SK-N-SH (cell line): ENCODE data around the gene SMARCC2. TPM values are rescaled to one million over a fixed set of nuclear protein-coding genes. Genes with fewer than 3 reads are reported as not detected.

Experiments
- CTCF ChIA-PET: fragments of 300-600, 350-600 bp; formaldehyde crosslinking; extraction: SDS; loops from one replicate; lab custom pipeline; 2021; lab: Yijun Ruan, JAX
- POLR2A ChIA-PET: fragments of 350-600 bp; sonication (Branson Sonifier 250); formaldehyde crosslinking; extraction: SDS; loops from one replicate; lab custom pipeline; 2020; ENCODE audit warnings: antibody characterized with exemption, inconsistent platforms; lab: Yijun Ruan, JAX
- DNase-seq: peaks from one replicate; pipeline ENCODE4 v3.0.0; 2012
- H2AFZ ChIP-seq: fragments of 200-600 bp; sonication (generic); 2 replicates; pipeline ENCODE4 v1.8.1; 2016; ENCODE audit warnings: antibody characterized with exemption, mild to moderate bottlenecking, low read depth
- H3F3A ChIP-seq: fragments of 200-600 bp; sonication (generic); replicated peaks from 2 replicates; pipeline ENCODE3; 2016; ENCODE audit warnings: antibody characterized with exemption, mild to moderate bottlenecking; ENCODE audit not compliant: insufficient read depth
- H3K27ac ChIP-seq, 2 experiments: fragments of 200-500 bp in 1 of 2; fragments of 200-600 bp in 1 of 2; sonication (Bioruptor generic) in 1 of 2; sonication (generic), shearing (Covaris generic) in 1 of 2; 2 replicates each; pipeline versions ENCODE4 v1.5.1 to v1.6.1; 2014 to 2016; ENCODE audit warnings: low read depth in 2 of 2, inconsistent platforms in 1 of 2, low read length in 1 of 2, mild to moderate bottlenecking in 1 of 2, mixed read lengths in 1 of 2
- H3K27me3 ChIP-seq: fragments of 200-600 bp; sonication (generic), shearing (Covaris generic); 2 replicates; pipeline ENCODE4 v1.6.1; 2016; ENCODE audit warnings: mixed run types; ENCODE audit not compliant: insufficient read depth
- H3K36me3 ChIP-seq, 2 experiments: fragments of 200-500 bp in 1 of 2; fragments of 200-600 bp in 1 of 2; sonication (Bioruptor generic) in 1 of 2; sonication (generic) in 1 of 2; replicated peaks in 1 of 2; 2 replicates each; pipeline versions ENCODE3 to v1.5.1; 2014 to 2016; ENCODE audit warnings: low read length in 1 of 2, mild to moderate bottlenecking in 1 of 2; ENCODE audit not compliant: insufficient read depth in 2 of 2, control insufficient read depth in 1 of 2
- H3K4me1 ChIP-seq, 2 experiments: fragments of 200-500 bp in 1 of 2; fragments of 200-600 bp in 1 of 2; sonication (Bioruptor generic) in 1 of 2; sonication (generic), shearing (Covaris generic) in 1 of 2; 2 replicates each; pipeline versions ENCODE4 v1.5.1 to v1.6.1; 2014 to 2016; ENCODE audit warnings: low read depth in 1 of 2, low read length in 1 of 2, mixed run types in 1 of 2; ENCODE audit not compliant: insufficient read depth in 2 of 2, control insufficient read depth in 1 of 2
- H3K4me2 ChIP-seq: fragments of 200-600 bp; sonication (generic), shearing (Covaris generic); 2 replicates; pipeline ENCODE4 v1.6.1; 2017; ENCODE audit warnings: mixed run types
- H3K4me3 ChIP-seq, 2 experiments: fragments of 200-500 bp in 1 of 2; fragments of 200-600 bp in 1 of 2; sonication (Bioruptor generic) in 1 of 2; sonication (generic), shearing (Covaris generic) in 1 of 2; 2 replicates each; pipeline versions ENCODE4 v1.5.1 to v1.8.1; 2014 to 2016; ENCODE audit warnings: low read depth in 2 of 2, inconsistent platforms in 1 of 2, low read length in 1 of 2, mild to moderate bottlenecking in 1 of 2, mixed read lengths in 1 of 2, moderate library complexity in 1 of 2
- H3K79me2 ChIP-seq: fragments of 200-600 bp; sonication (generic); 2 replicates; pipeline ENCODE4 v1.8.1; 2017; ENCODE audit warnings: mild to moderate bottlenecking; ENCODE audit not compliant: insufficient read depth
- H3K9ac ChIP-seq: fragments of 200-600 bp; sonication (generic); 2 replicates; pipeline ENCODE4 v1.6.1; 2017; ENCODE audit warnings: mixed run types
- H3K9me2 ChIP-seq: fragments of 200-600 bp; sonication (generic); 2 replicates; pipeline ENCODE4 v1.6.1; 2017; ENCODE audit warnings: mixed run types
- H3K9me3 ChIP-seq: fragments of 200-600 bp; sonication (generic); 2 replicates; pipeline ENCODE4 v1.6.1; 2017; ENCODE audit warnings: mixed run types, mild to moderate bottlenecking, moderate library complexity
- H4K20me1 ChIP-seq: fragments of 200-600 bp; sonication (generic); 2 replicates; pipeline ENCODE4 v1.6.1; 2017; ENCODE audit warnings: mild to moderate bottlenecking, mixed run types; ENCODE audit not compliant: insufficient read depth
- CHD2 ChIP-seq: fragments of 150-350 bp; IDR thresholded peaks from 2 replicates; pipeline ENCODE4 v1.6.1; 2018; ENCODE audit warnings: low read length; ENCODE audit not compliant: partially characterized antibody
- CTCF ChIP-seq: fragments of 200-600 bp; sonication (generic); IDR thresholded peaks from 2 replicates; pipeline ENCODE4 v1.6.1; 2017; ENCODE audit warnings: antibody characterized with exemption, mild to moderate bottlenecking, moderate library complexity
- FOSL2 ChIP-seq: IDR thresholded peaks from 2 replicates; pipeline ENCODE4 v1.4.0; 2012; ENCODE audit warnings: low read depth, mild to moderate bottlenecking, moderate library complexity, borderline replicate concordance
- FOXJ3 ChIP-seq: sonication (generic); formaldehyde crosslinking; IDR thresholded peaks from 2 replicates; pipeline ENCODE4 v1.5.1; 2020; ENCODE audit warnings: mild to moderate bottlenecking, missing genetic modification reagents
- FOXM1 ChIP-seq: IDR thresholded peaks from 2 replicates; pipeline ENCODE4 v1.4.0; 2012; ENCODE audit warnings: low read depth, mild to moderate bottlenecking
- GABPA ChIP-seq: IDR thresholded peaks from 2 replicates; pipeline ENCODE4 v1.4.0; 2012; ENCODE audit warnings: low read depth, mild to moderate bottlenecking
- JUND ChIP-seq: IDR thresholded peaks from 2 replicates; pipeline ENCODE4 v1.4.0; 2012
- MAX ChIP-seq: IDR thresholded peaks from 2 replicates; pipeline ENCODE4 v1.4.0; 2012; ENCODE audit warnings: low read depth
- MEF2A ChIP-seq: IDR thresholded peaks from 2 replicates; pipeline ENCODE4 v1.4.0; 2012; ENCODE audit warnings: low read depth, borderline replicate concordance
- RAD21 ChIP-seq: IDR thresholded peaks from 2 replicates; pipeline ENCODE4 v1.6.1; 2012; ENCODE audit warnings: mild to moderate bottlenecking, low read length
- RCOR1 ChIP-seq: fragments of 150-350 bp; IDR thresholded peaks from 2 replicates; pipeline ENCODE4 v1.6.1; 2017; ENCODE audit warnings: antibody characterized with exemption, low read length
- SIN3A ChIP-seq: IDR thresholded peaks from 2 replicates; pipeline ENCODE4 v1.6.1; 2012; ENCODE audit warnings: low read depth, mild to moderate bottlenecking, low read length, moderate library complexity, borderline replicate concordance
- TAF1 ChIP-seq: IDR thresholded peaks from 2 replicates; pipeline ENCODE4 v1.6.1; 2012; ENCODE audit warnings: low read depth, mild to moderate bottlenecking, low read length, moderate library complexity, borderline replicate concordance
- USF1 ChIP-seq: IDR thresholded peaks from 2 replicates; pipeline ENCODE4 v1.4.0; 2012; ENCODE audit warnings: low read depth, borderline replicate concordance
- USF2 ChIP-seq: fragments of 150-350 bp; IDR thresholded peaks from 2 replicates; pipeline ENCODE4 v1.6.1; 2017; ENCODE audit warnings: antibody characterized with exemption, low read length, low read depth, borderline replicate concordance
- YY1 ChIP-seq: IDR thresholded peaks from 2 replicates; pipeline ENCODE4 v1.4.0; 2012; ENCODE audit warnings: low read depth, mild to moderate bottlenecking
- ZBTB33 ChIP-seq: IDR thresholded peaks from 2 replicates; pipeline ENCODE4 v1.4.0; 2012; ENCODE audit warnings: low read depth, borderline replicate concordance
- WGBS: methylation state at CpG from one replicate; pipeline ENCODE4 v1.1.6; 2017; ENCODE audit warnings: low lambda C conversion rate; 5-methylcytosine and 5-hydroxymethylcytosine counted together
- polyA plus RNA-seq, 3 experiments: library from polyadenylated mRNA; depleted of rRNA; stranded (reverse); fragments of >200 nt; gene quantifications; 2 replicates each; pipeline ENCODE4 v1.2.3, GENCODE V29; 2012

The SMARCC2 gene
- polyA plus RNA-seq, 1 of the 3 experiments (the other 2 are of a cell fraction) = 64.3 TPM

- peaks cover 42% of the 10 kb centered on the region for H4K20me1 ChIP-seq
- peaks cover 23 to 28% of the 10 kb centered on the region in 2 experiments; a peak in 3 of 4 replicates for H3K4me1 ChIP-seq
- H3K9me2 ChIP-seq = no peaks in the 10 kb centered on the region
- H3K9me3 ChIP-seq = no peaks in the 10 kb centered on the region
- POLR2A ChIA-PET = interaction anchor here (0.6 to 2.1 kb wide), 7 partner anchors 9 to 103 kb away, joined by 3 to 12 read pairs (median 3); partner anchors contain the start of genes ESYT1 and ZC3H10
- H3K4me3 ChIP-seq = peak overlapping the region; percentile 82 to 87
- H3K36me3 ChIP-seq = peaks cover 52 to 54% of the 10 kb centered on the region in 2 experiments
- H3K27ac ChIP-seq = peak overlapping the region; percentile 1 to 82; a peak in 3 of 4 replicates
- H2AFZ ChIP-seq = no peak overlapping the region
- TF ChIP-seq FOXM1 (no peak), USF2 (no peak), FOXJ3 (CRISPR knock-in tag) (no peak), GABPA (no peak)
- WGBS = 98% methylated on average over 11 of the region's 11 CpGs
- no peak for DNase-seq
- CTCF ChIA-PET = interaction anchor here (0.8 to 7.8 kb wide), 11 partner anchors 9 to 97 kb away, joined by 3 to 60 read pairs (median 3); partner anchors contain the start of genes ANKRD52, ESYT1, MYL6B and RNF41
- H3F3A ChIP-seq = peaks cover 66% of the 10 kb centered on the region
- H3K79me2 ChIP-seq = peaks cover 53% of the 10 kb centered on the region
- peak overlapping the region; percentile 97 for H3K4me2 ChIP-seq
- peak overlapping the region; percentile 94 for H3K9ac ChIP-seq
- no peaks in the 10 kb centered on the region for H3K27me3 ChIP-seq
These were observed 28.2 kb downstream of the SMARCC2 start for GRCh38 chr12:56160894-56161689.

- peaks cover 60% of the 10 kb centered on the region for H3F3A ChIP-seq
- no peaks in the 10 kb centered on the region for H3K27me3 ChIP-seq
- CTCF ChIA-PET = interaction anchor here (1.3 to 7.8 kb wide), 6 partner anchors 9 to 34 kb away, joined by 3 to 60 read pairs (median 8); partner anchors contain the start of genes ESYT1 and SMARCC2
- no peak overlapping the region for H2AFZ ChIP-seq
- H3K4me1 ChIP-seq = peaks cover 23 to 28% of the 10 kb centered on the region in 2 experiments; a peak in 3 of 4 replicates
- peaks cover 51 to 54% of the 10 kb centered on the region in 2 experiments for H3K36me3 ChIP-seq
- H3K9ac ChIP-seq = peak overlapping the region; percentile 94
- H4K20me1 ChIP-seq = peaks cover 42% of the 10 kb centered on the region
- H3K9me3 ChIP-seq = no peaks in the 10 kb centered on the region
- H3K27ac ChIP-seq = peak overlapping the region; percentile 8 to 82; a peak in 3 of 4 replicates
- no peak for DNase-seq
- H3K4me2 ChIP-seq = peak overlapping the region; percentile 97
- H3K9me2 ChIP-seq = no peaks in the 10 kb centered on the region
- WGBS = 80% methylated on average over 6 of the region's 7 CpGs
- peaks cover 53% of the 10 kb centered on the region for H3K79me2 ChIP-seq
- POLR2A ChIA-PET = interaction anchor here (0.6 to 2.5 kb wide), 4 partner anchors 16 to 104 kb away, joined by 3 to 19 read pairs (median 8); partner anchors contain the start of gene ESYT1
- peak overlapping the region; percentile 82 to 87 for H3K4me3 ChIP-seq
- no peak for TF ChIP-seq MEF2A
- TF ChIP-seq FOXJ3 (CRISPR knock-in tag) = no peak
- TF ChIP-seq USF2 = no peak
- TF ChIP-seq YY1 = no peak
- no peak for TF ChIP-seq MAX
- TF ChIP-seq CTCF = no peak
- no peak for TF ChIP-seq ZBTB33
- no peak for TF ChIP-seq FOSL2
- no peak for TF ChIP-seq RCOR1
- TF ChIP-seq JUND = no peak
- TF ChIP-seq CHD2 = no peak
- TF ChIP-seq TAF1 = no peak
- TF ChIP-seq RAD21 = no peak
- TF ChIP-seq SIN3A = no peak
- no peak for TF ChIP-seq USF1
These were observed 29.0 kb downstream of the SMARCC2 start for GRCh38 chr12:56160193-56160763.
